Measurements from ENCODE around the gene MGAT4D.
"Not testable (repeated sequence)": the region's sequence is repeated elsewhere in the genome, so short reads cannot be mapped to it uniquely, and the experiment has no call there.

MGAT4D gene

DNA sequence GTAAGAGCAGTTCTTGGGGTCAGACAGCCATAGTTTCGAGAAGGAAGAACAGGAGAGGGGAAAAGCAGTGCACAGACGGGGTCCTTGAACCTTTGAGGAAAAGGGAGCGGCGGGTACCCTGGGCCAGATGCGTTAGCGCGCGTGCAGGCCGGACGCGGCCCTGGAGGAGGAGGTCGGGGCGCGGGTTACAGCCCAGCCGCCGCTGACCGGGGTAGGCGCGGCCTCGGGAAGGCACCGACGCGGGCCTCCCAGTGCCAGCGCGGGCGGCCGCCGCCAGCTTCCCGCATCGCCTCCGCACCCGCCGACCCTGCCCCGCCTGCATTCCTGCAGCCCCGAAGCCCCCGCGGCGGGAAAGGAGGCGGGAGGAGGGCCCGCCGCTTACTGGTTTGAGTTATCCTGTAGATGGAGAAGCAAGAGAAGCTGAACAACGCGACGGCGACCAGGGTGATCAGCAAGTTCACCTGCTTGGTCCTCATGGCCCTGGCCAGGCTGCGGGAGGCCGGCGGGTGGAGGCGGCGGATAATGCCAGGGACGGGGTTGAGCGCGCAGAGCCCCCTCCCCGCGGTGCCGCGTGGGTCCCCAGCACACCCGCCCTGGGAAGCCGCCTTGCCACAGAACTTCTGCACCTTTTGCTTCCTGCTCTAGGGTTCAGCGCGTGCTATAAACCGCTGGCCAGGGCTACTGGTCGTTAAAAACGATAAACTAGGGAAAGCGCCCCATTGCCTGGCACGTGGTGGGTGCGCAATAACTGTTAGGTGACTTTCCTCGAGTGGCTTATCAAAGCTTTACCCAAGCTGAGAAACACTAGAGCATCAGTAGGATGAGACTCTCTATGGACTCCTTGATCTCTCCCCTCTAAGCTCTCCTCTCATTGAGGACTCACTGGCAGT is at the start of gene MGAT4D:
MGAT4D (minus strand) TSS at position 547 of the 890 bp plus-strand sequence; CDS start at position 476, 71 bp downstream.
- FAIRE-seq: no peak

DNA sequence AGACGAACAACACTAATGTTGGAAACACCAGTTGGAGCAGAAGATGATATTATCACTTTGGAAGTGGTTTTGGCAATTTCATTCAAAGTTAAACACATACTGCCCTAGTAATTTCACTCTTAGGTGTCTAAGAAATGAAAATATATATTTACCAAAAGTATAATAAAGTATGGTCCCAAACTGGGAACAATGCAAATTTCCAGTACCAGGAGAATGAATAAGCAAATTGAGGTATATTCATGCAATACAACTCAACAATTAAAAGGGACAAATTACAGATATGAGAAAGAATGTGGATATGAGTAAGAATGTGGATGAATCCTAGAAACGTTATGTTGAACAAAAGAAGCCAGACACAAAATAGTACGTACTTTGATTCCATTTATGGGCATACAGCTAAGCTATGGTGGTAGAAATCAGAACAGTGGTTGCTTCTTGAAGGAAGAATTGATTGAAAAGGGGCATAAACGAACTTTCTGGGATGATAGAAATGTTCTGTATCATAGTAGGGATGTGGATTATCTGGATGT is 35.9 kb upstream of the MGAT4D start:
- no peak for FAIRE-seq

DNA sequence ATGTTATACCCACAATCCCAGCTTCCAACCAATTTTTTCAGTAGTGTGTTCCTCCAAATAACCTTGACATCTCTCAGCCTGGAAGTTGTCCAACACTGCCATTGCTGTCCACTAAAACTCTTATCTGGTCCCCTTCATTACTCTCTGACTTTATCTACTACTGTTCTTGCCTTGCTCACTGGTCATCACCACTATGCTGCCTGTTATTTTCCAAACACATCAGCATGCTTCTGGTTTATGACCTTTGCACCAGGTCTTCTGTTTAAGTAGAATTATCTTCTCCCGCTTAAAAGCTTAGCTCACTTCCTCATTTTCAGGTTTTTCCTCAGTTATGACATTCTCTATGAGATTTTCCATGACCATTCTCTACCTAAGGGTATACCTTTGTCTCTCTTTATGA is 31.3 kb upstream of the MGAT4D start:
- no peak for FAIRE-seq

- peak; percentile 93 for FAIRE-seq
Observed at GRCh38 chr4:140523857-140524742, 26.0 kb upstream of the MGAT4D start, which contains the start of gene ELMOD2. ELMOD2 (plus strand) TSS chr4:140524168; CDS start chr4:140525429, 1,261 bp downstream.

DNA sequence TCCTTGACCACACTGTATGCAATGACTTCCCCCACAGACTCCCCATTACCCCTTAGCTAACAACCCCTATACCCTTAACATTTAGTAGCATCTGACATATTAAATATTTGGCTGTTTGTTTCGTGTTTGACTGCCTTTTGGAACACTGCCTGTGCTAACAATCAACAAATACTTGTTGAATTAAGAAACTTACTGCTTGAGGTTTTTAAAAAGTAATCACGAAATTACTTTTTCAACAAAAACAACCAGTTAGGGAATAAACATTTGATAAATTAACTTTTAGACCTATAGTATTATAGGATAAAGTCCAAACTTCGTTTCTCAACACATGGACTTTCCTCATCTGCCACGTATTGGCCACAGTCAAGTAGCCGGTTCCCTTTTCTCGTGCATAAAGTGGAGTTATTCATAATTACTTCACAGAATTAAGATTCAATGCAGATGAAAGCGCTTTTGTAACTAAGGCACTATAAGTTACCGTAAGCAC is 25.3 kb upstream of the MGAT4D start:
- no peak for FAIRE-seq

DNA sequence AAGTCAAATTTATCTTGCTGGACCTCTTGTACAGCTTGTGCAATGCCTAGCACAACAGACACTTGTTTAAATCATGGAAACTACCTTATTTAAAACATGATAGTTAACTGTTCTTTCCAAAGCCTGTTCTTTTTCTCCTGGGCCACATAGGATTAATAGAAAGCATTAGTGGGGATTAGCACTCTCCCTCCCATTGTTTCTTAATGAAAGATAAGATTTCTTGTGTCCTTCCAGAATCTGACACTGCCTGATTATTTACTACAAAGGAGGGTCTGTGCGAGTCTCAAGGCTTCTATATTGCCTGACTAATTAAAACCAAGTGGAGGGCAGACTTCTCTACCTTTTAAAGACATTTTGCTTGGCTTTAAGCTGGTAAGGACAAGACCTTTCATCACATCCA is 17.3 kb upstream of the MGAT4D start:
- FAIRE-seq: no peak

GRCh38 chr4:140513765-140514164 is 15.7 kb upstream of the MGAT4D start:
- not testable (repeated sequence) for FAIRE-seq

GRCh38 chr4:140504261-140504660 is 6.2 kb upstream of the MGAT4D start:
- FAIRE-seq: no peak

DNA sequence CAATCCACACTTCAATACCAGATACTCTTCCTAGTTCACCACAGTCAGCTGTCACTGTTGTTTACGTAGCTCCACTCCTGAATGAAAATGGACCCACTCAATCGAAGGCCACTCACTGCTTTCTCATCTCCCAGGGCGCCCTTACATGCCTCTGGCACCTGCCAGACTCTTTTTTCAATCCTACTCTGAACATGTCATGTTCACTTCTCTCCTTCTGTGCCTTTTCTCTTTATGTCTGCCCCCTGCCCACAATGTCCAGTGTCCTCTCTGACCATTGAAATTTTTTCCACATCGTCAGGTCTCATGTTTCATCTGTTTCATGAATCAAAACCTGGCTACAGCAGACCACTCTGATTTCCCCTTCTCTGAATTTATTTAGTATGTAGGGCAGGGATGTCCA is 1.3 kb upstream of the MGAT4D start:
- FAIRE-seq: no peak

DNA sequence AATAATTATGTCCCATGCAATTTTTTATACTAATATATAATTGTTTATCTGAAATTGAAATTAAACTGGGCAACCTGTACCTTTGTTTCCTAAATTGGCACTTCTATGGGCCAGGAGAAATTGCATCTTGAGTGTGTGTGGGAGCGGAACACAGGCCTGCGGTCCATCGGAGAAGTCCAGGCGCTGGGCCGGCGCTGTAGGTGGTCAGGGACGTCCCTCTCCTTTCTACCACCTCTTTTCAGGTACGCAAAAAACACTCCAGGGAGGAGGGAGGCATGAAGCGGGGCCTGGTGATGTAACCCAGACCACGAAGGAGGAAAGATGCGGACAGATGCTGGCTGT is 717 bp downstream of the MGAT4D start:
- no peak for FAIRE-seq

DNA sequence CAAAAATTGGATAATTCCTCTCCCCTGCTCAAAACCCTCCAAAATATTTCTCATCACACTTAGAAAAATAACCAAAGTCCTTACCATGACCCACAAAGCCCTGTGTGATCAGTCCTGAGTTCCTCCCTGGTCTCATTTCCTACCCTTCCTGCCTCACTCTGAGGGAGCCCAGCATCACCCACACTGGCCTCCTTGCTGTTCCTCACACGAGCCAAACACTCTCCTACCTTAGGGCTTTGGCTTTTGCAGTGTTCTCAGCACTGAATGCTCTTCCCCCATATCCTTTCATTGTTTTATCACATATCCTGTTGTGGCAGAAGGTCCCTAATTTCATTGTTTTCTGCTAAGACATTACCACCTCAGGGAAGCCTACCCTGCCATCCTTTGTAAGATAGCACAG is 12.2 kb downstream of the MGAT4D start:
- FAIRE-seq: no peak

DNA sequence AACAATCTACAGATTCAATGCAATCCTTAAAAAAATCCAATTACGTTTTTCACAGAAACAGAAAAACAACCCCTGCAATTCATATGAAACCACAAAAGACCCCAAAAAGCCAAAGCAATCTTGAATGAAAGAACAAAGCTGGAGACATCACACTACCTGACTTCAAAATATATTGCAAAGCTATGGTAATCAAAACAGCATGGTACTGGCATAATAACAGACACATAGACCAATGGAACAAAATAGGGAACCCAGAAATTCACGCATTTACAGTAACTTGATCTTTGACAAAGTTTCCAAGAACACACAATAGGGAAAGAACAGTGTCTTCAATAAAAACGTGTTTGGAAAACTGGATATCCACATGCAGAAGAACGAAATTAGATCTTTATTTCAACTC is 14.6 kb downstream of the MGAT4D start:
- FAIRE-seq: no peak

DNA sequence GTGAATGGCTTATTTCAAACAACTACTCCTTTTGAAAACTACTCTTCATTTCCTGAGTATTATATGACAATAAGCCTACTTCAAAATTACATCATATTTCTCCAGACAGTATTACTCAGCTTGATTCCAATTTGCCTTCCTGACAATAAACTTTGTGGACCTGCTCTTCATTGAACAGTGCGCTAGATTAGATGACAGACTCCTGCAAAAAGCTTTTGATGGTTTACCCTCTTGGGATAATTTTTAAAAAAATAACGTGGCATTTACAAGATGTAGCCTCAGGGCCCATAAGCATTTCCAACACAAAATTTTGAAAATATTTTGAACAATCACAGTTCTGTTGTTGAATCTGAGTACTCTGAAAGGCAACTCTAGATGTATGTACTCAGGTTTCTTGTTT is 25.9 kb downstream of the MGAT4D start:
- no peak for FAIRE-seq

- FAIRE-seq: no peak
Observed at GRCh38 chr4:140469791-140470733, 28.0 kb downstream of the MGAT4D start.

- FAIRE-seq: no peak
Observed at GRCh38 chr4:140466146-140466545, 31.9 kb downstream of the MGAT4D start.

DNA sequence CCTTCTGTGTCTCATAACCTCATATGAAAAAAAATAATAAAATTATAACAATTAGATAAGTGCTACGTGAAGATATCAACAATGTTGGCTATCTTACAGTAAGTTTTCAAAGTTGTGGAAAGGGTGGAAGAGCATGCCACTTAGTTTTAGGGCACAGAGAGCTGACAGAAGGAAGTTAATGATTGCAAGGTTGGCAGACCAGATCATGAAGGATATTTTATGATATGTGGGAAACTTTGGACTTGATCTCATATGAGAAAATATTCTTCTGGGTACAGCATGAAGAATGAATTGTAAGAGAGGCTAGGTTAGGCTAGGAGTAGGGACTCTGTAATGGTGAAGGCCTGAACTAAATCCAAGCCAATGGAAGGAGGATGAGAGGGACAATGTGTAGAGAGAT is 34.5 kb downstream of the MGAT4D start:
- no peak for FAIRE-seq

DNA sequence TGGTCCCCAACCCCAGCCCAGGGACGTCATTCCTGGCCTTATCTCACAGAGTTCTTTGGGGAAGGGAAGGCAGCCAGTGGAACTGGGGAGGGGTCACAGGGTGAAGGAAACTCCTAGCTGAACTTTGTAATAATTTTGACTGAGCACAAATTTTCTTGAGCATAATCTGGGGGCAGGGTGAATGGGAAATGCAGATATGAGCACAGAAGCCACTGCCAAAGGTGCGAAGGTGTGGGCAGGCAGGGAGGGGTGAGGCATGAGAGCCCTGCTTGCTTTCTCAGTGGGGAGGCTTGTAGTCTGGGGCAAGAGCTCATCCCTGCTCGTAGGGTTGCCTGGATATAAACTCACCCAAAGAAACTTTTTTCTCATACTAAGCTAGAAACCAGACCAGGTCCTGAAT is 34.9 kb downstream of the MGAT4D start:
- FAIRE-seq: no peak

GRCh38 chr4:140450352-140450751 is 47.7 kb downstream of the MGAT4D start:
- no peak for FAIRE-seq

DNA sequence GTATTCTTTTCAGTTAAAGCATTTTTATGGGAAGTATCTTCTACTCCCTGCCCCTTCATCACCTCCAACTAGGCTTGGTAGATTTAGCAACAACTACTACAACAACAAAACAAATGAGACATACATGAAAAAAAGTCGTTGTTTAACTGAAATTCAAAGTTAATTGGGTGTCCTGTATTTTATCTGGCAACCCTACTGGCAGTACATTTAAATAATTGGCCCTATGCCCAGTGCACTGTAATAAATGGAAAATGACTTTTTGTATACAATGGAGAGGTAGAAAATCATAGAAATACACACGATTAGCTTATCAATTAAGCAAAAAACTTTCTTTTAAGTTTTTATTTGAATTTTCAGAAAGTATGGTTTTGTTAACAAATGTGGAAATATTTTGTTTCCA is 49.3 kb downstream of the MGAT4D start:
- no peak for FAIRE-seq

DNA sequence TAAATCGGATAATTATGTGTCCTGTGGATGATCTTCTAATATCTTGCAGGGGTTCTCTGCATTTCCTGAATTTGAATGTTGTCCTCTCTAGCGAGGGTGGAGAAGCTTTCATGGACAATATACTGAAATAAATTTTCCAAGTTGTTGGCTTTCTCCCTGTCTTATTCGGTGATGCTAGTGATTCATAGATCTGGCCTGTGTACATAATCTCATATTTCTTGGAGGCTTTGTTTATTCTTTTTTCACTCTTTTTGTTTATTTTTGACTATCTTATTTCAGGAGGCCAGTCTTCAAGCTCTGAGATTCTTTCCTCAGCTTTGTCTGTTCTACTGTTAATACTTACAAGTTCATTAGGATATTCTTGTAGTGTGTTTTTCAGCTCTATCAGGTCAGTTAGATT is 49.9 kb downstream of the MGAT4D start:
- FAIRE-seq: no peak

DNA sequence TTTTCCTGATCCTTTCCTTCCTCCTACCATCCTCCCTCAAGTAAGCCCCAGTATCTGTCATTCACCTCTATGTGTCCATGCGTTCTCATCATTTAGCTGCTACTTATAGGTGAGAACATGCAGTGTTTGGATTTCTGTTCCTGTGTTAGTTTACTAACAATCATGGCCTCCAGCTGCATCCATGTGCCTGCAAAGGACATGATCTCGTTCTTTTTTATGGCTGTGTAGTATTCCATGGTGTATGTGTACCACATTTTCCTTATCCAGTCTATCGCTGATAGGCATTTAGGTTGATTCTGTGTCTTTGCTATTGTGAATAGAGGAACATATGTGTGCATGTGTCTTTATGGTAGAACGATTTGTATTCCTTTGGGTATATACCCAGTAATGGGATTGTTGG is 53.7 kb downstream of the MGAT4D start:
- FAIRE-seq: not testable (repeated sequence)

GRCh38 chr4:140439644-140440142 is 58.4 kb downstream of the MGAT4D start:
- no peak for FAIRE-seq

Data from islet of Langerhans (tissue), 1 donor.